Measurements from ENCODE around the gene GSG1.

The GSG1 gene

DNA sequence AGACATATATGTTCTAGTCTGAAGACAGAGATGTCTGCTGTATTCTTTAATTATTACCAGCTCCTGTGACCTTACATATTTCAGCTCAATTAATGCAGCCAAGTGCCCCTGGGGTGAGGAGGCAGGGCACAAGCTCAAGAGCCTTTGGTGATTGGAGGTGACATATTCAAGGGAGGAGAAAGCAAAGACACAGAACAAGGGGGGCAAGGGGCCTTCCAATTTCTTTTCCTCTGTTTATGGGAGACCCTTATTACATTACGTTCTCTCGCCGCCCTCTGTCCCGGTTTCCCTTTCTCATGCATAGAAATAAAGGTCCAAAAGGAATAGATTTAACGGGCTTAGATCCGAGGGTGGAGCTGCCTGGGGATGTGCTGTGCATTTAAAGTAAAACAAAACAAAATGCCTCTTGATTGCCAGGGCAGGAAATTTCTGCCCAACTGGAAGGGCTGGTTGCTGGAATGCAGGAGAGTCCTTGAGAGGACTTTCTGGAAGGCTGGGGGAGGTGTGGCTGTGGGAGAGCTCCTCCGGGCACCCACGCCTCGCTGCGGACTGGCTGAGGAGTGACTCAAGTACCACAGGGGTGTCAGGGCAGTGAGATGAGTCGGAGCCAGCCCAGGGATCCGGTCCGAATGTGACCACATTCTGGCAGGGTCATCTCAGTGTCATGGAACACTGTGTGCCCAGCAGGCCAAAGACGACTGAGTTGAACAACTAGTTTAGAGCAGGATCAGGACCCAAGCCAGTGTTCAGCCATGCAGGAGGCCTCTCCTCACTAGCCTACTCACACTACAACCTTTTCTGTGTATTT lies 32.1 kb upstream of the GSG1 start:
- Mint-ChIP-seq H3K27ac (peak overlapping the region; percentile 69 to 99 (median 94)), H3K4me1 (peaks cover 31% of the 10 kb centered on the region), H3K4me3 (peak overlapping the region; percentile 19 to 71 (median 32)), H3K9me3 (no peaks in the 10 kb centered on the region), H3K36me3 (ENCODE audit: low read depth) (no peaks in the 10 kb centered on the region), H3K27me3 (ENCODE audit: low read depth) (peaks cover 4% of the 10 kb centered on the region)
- TF ChIP-seq, protein P1, sequence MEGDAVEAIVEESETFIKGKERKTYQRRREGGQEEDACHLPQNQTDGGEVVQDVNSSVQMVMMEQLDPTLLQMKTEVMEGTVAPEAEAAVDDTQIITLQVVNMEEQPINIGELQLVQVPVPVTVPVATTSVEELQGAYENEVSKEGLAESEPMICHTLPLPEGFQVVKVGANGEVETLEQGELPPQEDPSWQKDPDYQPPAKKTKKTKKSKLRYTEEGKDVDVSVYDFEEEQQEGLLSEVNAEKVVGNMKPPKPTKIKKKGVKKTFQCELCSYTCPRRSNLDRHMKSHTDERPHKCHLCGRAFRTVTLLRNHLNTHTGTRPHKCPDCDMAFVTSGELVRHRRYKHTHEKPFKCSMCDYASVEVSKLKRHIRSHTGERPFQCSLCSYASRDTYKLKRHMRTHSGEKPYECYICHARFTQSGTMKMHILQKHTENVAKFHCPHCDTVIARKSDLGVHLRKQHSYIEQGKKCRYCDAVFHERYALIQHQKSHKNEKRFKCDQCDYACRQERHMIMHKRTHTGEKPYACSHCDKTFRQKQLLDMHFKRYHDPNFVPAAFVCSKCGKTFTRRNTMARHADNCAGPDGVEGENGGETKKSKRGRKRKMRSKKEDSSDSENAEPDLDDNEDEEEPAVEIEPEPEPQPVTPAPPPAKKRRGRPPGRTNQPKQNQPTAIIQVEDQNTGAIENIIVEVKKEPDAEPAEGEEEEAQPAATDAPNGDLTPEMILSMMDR (IDR thresholded peaks at IDR 0.05; ENCODE audit: unreplicated experiment in 3 of 3): no peak

DNA sequence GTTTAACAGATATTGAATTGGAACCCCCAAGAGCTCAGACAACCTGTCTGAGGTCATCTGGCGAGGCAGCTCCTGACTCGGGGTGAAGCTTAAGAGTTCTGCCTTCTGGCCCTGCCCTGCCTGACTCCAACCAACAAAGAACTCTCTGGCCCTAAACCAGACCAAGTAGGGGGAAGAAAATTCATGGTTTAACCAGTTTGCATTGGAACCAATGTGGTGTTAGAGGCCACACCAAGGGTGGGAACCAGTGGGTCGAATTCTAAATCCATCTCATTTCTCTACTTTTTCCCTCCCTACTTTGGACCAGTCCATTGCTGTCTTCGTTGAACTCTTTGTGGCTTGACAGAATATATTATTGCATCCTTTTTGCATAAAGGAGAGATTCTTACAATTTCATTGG lies 30.4 kb upstream of the GSG1 start:
- Mint-ChIP-seq H3K36me3 (ENCODE audit: low read depth) (no peaks in the 10 kb centered on the region), H3K4me3 (no peak overlapping the region), H3K4me1 (peaks cover 41% of the 10 kb centered on the region), H3K9me3 (no peaks in the 10 kb centered on the region), H3K27ac (peak overlapping the region in 2 of 3 experiments; percentile 18 to 99), H3K27me3 (ENCODE audit: low read depth) (peaks cover 4% of the 10 kb centered on the region)
- TF ChIP-seq, protein P1 (IDR thresholded peaks at IDR 0.05; ENCODE audit: unreplicated experiment in 3 of 3): no peak

DNA sequence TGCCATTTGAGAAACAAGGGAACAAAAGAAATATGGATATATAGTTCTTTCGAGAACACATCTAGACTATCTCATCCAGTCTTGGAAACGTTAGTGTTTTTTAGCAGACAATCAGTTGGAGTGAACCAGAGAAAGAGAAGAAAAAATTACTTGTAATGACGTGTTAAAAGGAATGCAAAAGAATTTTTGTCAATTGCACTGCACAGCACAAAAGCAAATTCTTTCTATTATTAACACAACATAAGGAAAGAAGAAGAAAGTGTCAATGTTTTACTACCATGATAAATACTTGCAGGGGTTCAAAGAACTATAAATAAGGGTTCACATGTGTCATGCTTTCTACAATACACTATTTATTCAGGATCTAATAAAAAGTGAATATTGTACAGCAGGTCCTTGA lies 27.5 kb upstream of the GSG1 start:
- Mint-ChIP-seq H3K36me3 (ENCODE audit: low read depth) (no peaks in the 10 kb centered on the region), H3K9me3 (no peaks in the 10 kb centered on the region)
- TF ChIP-seq, protein P1 (IDR thresholded peaks at IDR 0.05; ENCODE audit: unreplicated experiment in 3 of 3): no peak

DNA sequence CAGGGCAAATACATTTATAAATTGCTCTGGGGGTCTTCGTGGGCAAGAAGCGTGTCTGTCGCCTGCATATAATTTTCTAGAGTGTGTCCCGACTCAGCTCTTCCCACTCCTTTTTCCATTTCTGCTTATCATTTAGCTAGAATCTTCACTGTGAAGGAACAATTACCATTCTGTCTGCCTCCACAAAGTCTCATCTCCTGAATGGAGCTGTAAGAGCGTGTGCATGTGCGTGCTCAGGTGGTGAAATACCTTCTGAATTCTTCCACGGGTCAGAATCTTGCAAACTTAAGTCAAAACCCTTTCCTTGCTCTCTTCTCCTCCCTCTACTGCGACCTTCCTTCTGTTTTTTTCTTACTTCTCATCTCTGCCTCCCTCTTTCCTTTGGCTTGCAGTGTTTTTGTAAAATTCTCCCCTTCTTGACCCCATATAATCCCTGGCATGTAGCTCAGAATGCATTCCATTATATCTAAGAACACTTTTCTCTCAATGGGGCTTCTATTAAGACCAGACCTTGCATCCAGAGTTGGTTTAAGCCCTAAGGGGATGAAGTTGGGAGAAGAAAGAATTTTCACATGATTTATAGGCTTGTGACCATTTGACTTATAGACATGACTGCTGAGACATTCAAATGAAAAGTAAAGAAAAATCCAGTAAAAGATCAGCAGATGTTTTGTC lies 25.0 kb upstream of the GSG1 start:
- Mint-ChIP-seq H3K27ac (peak overlapping the region; percentile 53 to 87 (median 65)), H3K36me3 (ENCODE audit: low read depth) (no peaks in the 10 kb centered on the region), H3K4me1 (peaks cover 37% of the 10 kb centered on the region), H3K4me3 (no peak overlapping the region), H3K9me3 (no peaks in the 10 kb centered on the region), H3K27me3 (ENCODE audit: low read depth) (no peaks in the 10 kb centered on the region)
- TF ChIP-seq, protein P1 (IDR thresholded peaks at IDR 0.05; ENCODE audit: unreplicated experiment in 3 of 3): no peak

More for the DNA sequence above, 27.5 kb upstream of the GSG1 start:
- Mint-ChIP-seq H3K4me1 (peaks cover 52% of the 10 kb centered on the region), H3K4me3 (no peak overlapping the region), H3K27ac (peak overlapping the region; percentile 43 to 65 (median 63)), H3K27me3 (ENCODE audit: low read depth) (peaks cover 4% of the 10 kb centered on the region)

DNA sequence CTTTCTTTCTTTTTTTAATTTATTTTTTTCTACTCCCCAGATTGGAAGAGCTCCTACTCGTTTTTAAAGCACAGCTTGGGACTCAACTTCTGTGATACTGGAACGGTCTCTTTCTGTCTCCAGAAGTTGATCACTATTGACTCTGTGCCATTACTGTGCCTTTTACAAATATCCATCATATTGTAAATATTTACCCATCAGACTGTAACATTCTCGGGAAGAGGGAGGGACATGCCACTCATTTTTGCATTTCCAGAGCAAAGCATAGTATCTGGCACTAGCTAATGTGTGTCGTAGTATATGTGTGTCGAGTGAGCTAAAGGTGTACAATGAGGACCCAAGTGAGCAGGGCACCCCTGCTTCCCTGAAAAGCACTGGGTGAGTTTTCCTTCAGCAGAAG lies 24.0 kb upstream of the GSG1 start:
- TF ChIP-seq, protein P1 (IDR thresholded peaks at IDR 0.05; ENCODE audit: unreplicated experiment in 3 of 3): no peak
- Mint-ChIP-seq H3K9me3 (no peaks in the 10 kb centered on the region), H3K4me3 (no peak overlapping the region), H3K36me3 (ENCODE audit: low read depth) (no peaks in the 10 kb centered on the region), H3K4me1 (peaks cover 37% of the 10 kb centered on the region), H3K27ac (peak overlapping the region in 2 of 3 experiments; percentile 17 to 59), H3K27me3 (ENCODE audit: low read depth) (no peaks in the 10 kb centered on the region)

Measured in nephron (organoid).